ENCODE measurements around the gene SCML1.

GRCh38 chrX:17710871-17711301 is 26.4 kb upstream of the SCML1 start:
- TF ChIP-seq CTCF (IDR thresholded peaks at IDR 0.05; ENCODE audit: insufficient read depth, low read length): no peak
- TF ChIP-seq REST (IDR thresholded peaks at IDR 0.05; ENCODE audit: insufficient replicate concordance, low read depth): no peak
- no peak for TF ChIP-seq POLR2AphosphoS5 (IDR thresholded peaks at IDR 0.05; ENCODE audit: low read depth)

Data from HL-60 (cell line).